NCI-H128 (cell line): Measurements from ENCODE around the gene COA3.

Source experiments
- DNase-seq: peaks from one replicate; lab custom pipeline; 2025; ENCODE audit not compliant: unreplicated experiment; lab: John Stamatoyannopoulos, UW

The COA3 gene

DNA sequence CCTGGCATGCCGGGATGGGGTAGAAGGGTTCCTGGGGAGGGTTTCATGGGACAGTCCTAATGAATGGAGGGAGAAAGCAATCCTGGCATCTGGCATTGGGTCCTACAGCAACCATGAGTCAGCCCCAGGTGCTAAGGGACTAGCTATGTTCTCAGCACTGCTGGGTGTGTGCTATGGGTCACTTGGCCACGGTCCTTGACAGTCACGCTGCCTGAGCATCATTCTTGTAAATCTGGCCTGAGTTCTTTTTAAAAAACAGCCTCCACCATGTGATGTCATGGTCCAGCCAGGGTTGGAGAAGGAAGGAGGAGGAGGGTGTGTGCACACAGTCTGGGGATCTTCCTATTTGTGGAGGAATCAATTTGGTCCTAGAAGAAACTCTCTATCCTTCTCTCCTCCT is 43.7 kb downstream of the COA3 start:
- no peak for DNase-seq

GRCh38 chr17:42751628-42752027 is 46.9 kb downstream of the COA3 start:
- no peak for DNase-seq

DNA sequence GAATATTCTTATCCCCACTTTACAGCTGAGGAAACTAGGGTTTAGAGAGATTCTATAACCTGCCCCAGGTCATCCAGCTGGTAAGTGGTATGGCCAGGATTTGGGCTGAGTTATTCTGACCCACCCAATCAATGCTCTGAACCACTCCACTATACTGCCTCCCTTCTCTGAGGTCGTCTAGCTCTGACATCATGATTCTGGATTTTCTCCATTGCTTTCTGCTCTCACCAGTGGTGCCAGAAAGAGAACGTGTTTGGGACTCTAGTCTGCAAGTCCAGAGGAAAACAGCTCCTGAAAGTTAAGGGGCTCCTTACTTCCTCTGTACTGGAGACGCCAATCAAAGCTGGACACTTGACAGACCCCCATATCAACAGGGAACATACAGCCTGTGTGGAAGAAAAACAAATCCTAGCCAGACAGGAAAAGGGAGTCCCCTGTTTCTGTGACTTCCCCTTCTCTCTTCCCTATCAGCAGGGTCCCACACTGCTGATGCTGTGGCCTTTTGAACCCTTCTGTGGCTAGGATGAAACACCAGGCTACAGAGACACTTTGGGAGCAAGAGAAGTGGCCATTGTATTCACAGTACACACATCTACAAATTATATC is 47.7 kb downstream of the COA3 start:
- DNase-seq, result no peak

DNA sequence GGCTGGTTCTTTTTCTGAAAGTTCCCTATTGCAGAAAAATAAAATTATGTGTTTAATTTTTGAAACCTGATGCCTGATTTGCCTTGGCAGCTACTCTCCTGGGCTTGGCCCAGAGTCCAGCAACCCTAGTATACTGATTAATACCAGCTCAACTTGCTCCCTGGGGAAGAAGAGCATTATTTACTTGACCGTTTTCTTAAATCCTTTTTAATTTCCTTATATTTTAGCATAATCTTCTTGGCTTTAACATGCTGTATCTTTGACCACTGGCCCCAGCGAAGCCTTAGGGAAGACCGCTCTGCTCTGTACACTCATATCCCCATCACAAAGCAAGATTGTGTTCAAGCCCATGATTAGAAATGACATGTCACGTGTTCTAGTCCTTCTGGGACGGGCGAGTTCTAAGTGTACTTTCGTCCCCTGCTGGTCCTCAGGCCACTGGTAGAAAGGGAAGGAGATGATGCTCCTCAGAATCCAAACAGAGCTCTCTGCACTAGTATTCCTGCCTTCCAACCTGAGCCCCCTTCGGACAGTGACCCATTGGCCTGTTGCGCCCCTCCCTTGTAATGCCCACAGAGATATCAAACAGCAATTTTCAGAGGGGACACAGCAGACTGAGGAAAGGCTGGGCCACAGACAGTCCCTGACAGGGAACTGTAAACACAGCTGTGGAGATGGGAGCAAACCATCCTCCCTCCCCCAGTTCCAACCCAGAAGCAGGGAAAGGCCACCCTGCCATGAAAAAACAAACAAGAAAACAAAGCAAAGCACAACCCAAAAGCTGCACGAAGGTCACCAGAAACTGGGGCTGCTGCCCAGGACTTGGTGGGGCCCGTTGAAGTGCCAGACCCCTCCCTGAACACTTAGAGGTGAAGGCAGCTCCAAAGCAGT is 49.4 kb downstream of the COA3 start:
- DNase-seq, result no peak

- DNase-seq, result no peak
Observed at GRCh38 chr17:42748202-42748907, 50.1 kb downstream of the COA3 start.
